ENCODE measurements around the gene PIEZO1. TPM values are rescaled to one million over a fixed set of nuclear protein-coding genes. Genes with fewer than 3 reads are reported as not detected.

The PIEZO1 gene
- polyA plus RNA-seq, 1 of the 3 experiments (the other 2 are of a cell fraction) = 184 TPM

GRCh38 chr16:88753602-88754001, 31.4 kb downstream of the PIEZO1 start:
- 94% methylated on average over 6 of the region's 11 CpGs for WGBS (ENCODE audit: low lambda C conversion rate)
- TF ChIP-seq NRF1 (IDR thresholded peaks at IDR 0.05; ENCODE audit: low read depth, low read length) (no peak), MAX (IDR thresholded peaks at IDR 0.05; ENCODE audit: low read depth) (no peak), SMC3 (IDR thresholded peaks at IDR 0.05; ENCODE audit: low read depth, low read length) (no peak), FOXJ3 (CRISPR knock-in tag; IDR thresholded peaks at IDR 0.05) (no peak), RAD21 (IDR thresholded peaks at IDR 0.05; ENCODE audit: low read length) (no peak), ELF1 (IDR thresholded peaks at IDR 0.05) (no peak), JUND (IDR thresholded peaks at IDR 0.05) (no peak), RXRA (IDR thresholded peaks at IDR 0.05; ENCODE audit: borderline replicate concordance, low read depth) (no peak), YY1 (IDR thresholded peaks at IDR 0.05; ENCODE audit: low read depth) (no peak), FOXM1 (IDR thresholded peaks at IDR 0.05; ENCODE audit: low read depth) (no peak), FOSL2 (IDR thresholded peaks at IDR 0.05; ENCODE audit: borderline replicate concordance, low read depth) (no peak), GATA2 (CRISPR knock-in tag; IDR thresholded peaks at IDR 0.05) (no peak), IRF3 (IDR thresholded peaks at IDR 0.05; ENCODE audit: low read depth, low read length) (no peak), POLR2AphosphoS5 (IDR thresholded peaks at IDR 0.05; ENCODE audit: low read depth, low read length) (no peak), TAF1 (IDR thresholded peaks at IDR 0.05; ENCODE audit: borderline replicate concordance, low read depth, low read length) (no peak), CHD2 (IDR thresholded peaks at IDR 0.05; ENCODE audit: low read length, partially characterized antibody) (no peak)
- TF ChIP-seq, protein P1, sequence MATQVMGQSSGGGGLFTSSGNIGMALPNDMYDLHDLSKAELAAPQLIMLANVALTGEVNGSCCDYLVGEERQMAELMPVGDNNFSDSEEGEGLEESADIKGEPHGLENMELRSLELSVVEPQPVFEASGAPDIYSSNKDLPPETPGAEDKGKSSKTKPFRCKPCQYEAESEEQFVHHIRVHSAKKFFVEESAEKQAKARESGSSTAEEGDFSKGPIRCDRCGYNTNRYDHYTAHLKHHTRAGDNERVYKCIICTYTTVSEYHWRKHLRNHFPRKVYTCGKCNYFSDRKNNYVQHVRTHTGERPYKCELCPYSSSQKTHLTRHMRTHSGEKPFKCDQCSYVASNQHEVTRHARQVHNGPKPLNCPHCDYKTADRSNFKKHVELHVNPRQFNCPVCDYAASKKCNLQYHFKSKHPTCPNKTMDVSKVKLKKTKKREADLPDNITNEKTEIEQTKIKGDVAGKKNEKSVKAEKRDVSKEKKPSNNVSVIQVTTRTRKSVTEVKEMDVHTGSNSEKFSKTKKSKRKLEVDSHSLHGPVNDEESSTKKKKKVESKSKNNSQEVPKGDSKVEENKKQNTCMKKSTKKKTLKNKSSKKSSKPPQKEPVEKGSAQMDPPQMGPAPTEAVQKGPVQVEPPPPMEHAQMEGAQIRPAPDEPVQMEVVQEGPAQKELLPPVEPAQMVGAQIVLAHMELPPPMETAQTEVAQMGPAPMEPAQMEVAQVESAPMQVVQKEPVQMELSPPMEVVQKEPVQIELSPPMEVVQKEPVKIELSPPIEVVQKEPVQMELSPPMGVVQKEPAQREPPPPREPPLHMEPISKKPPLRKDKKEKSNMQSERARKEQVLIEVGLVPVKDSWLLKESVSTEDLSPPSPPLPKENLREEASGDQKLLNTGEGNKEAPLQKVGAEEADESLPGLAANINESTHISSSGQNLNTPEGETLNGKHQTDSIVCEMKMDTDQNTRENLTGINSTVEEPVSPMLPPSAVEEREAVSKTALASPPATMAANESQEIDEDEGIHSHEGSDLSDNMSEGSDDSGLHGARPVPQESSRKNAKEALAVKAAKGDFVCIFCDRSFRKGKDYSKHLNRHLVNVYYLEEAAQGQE (IDR thresholded peaks at IDR 0.05; ENCODE audit: low read depth, low read length) = no peak
- TF ChIP-seq, protein P2, sequence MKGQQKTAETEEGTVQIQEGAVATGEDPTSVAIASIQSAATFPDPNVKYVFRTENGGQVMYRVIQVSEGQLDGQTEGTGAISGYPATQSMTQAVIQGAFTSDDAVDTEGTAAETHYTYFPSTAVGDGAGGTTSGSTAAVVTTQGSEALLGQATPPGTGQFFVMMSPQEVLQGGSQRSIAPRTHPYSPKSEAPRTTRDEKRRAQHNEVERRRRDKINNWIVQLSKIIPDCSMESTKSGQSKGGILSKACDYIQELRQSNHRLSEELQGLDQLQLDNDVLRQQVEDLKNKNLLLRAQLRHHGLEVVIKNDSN (IDR thresholded peaks at IDR 0.05; ENCODE audit: borderline replicate concordance, low read depth) = no peak
- TF ChIP-seq, protein P3, sequence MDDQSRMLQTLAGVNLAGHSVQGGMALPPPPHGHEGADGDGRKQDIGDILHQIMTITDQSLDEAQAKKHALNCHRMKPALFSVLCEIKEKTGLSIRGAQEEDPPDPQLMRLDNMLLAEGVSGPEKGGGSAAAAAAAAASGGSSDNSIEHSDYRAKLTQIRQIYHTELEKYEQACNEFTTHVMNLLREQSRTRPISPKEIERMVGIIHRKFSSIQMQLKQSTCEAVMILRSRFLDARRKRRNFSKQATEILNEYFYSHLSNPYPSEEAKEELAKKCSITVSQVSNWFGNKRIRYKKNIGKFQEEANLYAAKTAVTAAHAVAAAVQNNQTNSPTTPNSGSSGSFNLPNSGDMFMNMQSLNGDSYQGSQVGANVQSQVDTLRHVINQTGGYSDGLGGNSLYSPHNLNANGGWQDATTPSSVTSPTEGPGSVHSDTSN (IDR thresholded peaks at IDR 0.05) = no peak

More at GRCh38 chr16:88753602-88754001, 31.4 kb downstream of the PIEZO1 start:
- no peak overlapping the region for H3K27ac ChIP-seq (ENCODE audit: low read depth in 2 of 2, low read length in 1 of 2)
- peaks cover 83% of the 10 kb centered on the region for H4K20me1 ChIP-seq (ENCODE audit: insufficient read depth)
- ChIA-PET POLR2A (interaction anchor here (0.6 kb wide), 1 partner anchor 11 kb away, joined by 7 read pairs; no protein-coding TSS in a partner anchor), CTCF (interaction anchor here (0.9 to 30.9 kb wide), 8 partner anchors 13 to 459 kb away, joined by 3 to 540 read pairs (median 4); no protein-coding TSS in a partner anchor)
- H3K9me3 ChIP-seq = no peaks in the 10 kb centered on the region
- H3K9me2 ChIP-seq = no peaks in the 10 kb centered on the region
- no peak overlapping the region for H3K9ac ChIP-seq
- H2AFZ ChIP-seq (ENCODE audit: low read depth) = no peak overlapping the region
- H3K79me2 ChIP-seq (ENCODE audit: insufficient read depth) = peaks cover 92% of the 10 kb centered on the region
- no peak overlapping the region for H3K4me2 ChIP-seq
- no peak overlapping the region for H3K4me3 ChIP-seq (ENCODE audit: low read depth in 2 of 2, low read length in 1 of 2)
- H3K27me3 ChIP-seq (ENCODE audit: insufficient read depth) = no peaks in the 10 kb centered on the region
- H3K4me1 ChIP-seq (ENCODE audit: control insufficient read depth in 1 of 2, insufficient read depth in 2 of 2, low read depth in 1 of 2, low read length in 1 of 2) = peaks cover 8 to 12% of the 10 kb centered on the region in 2 experiments; a peak in 2 of 4 replicates
- no peak for DNase-seq
- peaks cover 0 to 5% of the 10 kb centered on the region in 2 experiments for H3K36me3 ChIP-seq (replicated peaks in 1 of 2; ENCODE audit: control insufficient read depth in 1 of 2, insufficient read depth in 2 of 2, low read length in 1 of 2)
- peaks cover 11% of the 10 kb centered on the region for H3F3A ChIP-seq (replicated peaks; ENCODE audit: insufficient read depth)

All from SK-N-SH (cell line).